HG03159 (cell line): ENCODE results near the gene RPRD2.
A peak's percentile ranks its signal among the peaks of the same experiment; 100 is the strongest.

ENCODE experiments used
- ATAC-seq: cut with Tn5 transposase; IDR thresholded peaks from one replicate; pipeline ENCODE4 v1.9.1; 2021; ENCODE audit warnings: mild to moderate bottlenecking, moderate library complexity; ENCODE audit not compliant: unreplicated experiment

RPRD2 gene

DNA sequence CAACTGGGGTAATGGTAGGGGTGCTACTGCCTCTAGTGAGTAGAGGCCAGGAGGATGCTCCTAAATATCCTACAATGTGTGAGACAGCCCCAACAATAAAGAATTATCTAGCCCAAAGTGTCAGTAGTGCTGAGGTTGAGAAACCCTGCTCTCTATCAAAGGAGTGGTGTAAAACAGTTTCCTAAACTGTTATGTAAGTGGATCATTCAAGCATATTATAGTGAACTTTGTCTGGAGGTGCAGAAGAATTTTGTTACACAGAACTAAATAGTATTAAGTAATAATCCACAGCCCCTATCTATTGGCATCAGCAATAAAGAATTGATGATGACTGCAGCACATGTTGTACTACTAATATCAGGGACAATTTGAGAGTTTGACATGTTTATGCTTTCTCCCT is 103.0 kb downstream of the RPRD2 start:
- ATAC-seq, result no peak

DNA sequence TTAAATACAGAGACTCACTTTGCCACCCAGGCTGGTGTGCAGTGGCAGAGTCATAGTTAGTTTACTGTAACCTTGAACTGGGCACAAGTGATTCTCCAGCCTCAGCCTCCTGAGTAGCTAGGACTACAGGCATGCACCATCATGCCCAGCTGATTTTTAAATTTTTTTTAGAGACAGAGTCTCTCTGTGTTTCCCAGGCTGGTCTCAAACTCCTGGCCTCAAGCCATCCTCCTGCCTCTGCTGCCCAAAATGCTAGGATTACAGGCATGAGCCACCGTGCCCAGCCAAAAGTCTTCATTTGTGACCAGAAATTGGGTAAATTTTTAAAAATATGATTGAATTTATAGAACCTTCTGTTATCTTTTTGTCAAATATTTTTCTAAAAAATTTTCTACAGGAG is 105.3 kb downstream of the RPRD2 start:
- ATAC-seq, result no peak

DNA sequence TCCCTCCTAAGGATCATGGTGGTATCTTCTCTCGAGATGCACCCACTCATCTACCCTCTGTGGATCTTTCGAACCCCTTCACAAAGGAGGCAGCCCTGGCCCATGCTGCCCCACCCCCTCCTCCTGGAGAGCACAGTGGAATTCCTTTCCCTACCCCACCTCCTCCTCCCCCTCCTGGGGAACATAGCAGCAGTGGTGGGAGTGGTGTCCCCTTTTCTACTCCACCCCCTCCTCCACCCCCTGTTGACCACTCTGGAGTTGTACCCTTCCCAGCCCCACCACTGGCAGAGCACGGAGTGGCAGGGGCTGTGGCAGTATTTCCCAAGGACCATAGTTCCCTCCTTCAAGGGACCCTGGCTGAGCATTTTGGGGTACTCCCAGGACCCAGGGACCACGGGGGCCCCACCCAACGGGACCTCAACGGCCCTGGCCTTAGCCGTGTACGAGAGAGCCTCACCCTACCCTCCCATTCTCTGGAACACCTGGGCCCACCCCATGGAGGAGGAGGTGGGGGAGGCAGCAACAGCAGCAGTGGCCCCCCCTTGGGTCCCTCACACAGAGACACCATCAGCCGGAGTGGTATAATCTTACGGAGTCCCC is 108.8 kb downstream of the RPRD2 start:
- ATAC-seq, result no peak

DNA sequence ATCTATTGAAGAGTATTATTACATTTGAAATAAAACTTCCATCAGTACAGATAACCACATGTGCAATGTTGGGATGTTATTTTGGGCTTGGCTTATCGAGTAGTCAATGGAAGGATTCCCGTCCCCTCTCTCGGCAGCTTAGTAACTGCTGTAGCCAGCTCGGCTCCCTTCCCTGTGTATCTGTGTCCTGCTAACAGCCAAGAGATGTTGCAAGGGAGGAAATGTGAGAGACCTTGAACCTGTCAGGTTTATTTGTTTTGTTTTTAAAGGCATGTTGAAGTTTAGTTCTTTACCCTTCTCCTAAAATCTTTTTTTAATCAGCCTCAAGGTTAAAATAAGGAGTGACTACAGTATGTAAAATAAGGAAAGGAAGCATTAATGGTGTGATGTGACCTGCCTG is 109.7 kb downstream of the RPRD2 start:
- no peak for ATAC-seq

DNA sequence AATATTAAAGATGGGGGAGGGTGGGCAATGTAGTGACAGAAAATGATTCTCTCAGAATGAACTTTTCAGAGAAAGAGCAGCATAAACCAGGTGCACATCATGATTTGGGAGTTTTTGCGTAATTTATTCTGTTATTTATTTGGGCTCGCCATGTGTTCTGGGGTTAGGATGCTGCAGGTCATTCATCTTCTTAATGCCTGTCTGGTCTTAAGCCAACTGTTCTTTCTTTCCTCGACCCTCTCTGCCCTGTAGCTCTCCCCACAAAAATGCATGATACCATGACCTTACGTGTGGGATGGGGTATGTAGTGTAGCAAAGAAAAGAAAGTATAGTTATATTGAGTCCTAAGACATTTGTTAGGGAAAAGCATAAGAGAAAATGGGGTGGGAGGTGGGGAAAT is 110.9 kb downstream of the RPRD2 start:
- ATAC-seq, result no peak

DNA sequence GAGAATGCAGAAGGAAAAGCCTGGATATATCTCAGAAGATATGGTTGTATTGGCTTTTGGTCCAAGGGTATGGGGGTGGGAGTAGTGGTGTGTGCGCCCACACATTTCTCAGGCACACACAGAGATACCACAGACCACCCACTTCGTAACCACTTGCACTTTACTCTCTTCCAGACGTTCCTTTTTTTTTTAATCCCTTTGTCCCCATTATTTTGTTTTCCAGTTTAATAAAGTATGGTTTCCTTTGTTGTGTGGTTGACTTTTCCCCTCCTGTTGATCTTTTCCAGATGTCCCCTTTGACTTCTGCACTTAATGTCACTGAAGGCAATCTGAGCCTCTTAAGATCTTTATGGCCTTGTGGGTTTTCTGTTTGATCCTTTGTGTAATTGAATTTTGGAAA is 112.8 kb downstream of the RPRD2 start:
- ATAC-seq, result no peak

DNA sequence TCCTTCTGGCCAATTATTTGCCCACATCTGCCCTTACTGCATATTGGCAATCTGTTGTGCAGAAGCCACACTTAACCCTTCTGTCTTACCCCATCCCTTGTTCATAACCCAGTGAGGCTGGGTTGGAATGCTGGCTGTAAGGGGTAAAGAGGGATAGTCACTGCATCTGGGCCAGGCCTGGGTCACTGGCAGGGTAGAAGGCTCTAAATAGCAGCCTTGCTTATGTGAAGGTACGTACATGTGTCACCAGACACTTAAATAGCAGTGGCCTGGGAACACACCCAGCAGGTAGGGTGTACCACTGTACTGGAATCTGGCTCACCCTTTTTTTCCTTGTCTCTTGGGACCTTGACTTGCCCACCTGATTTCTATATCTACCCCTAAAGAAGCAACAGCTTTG is 113.4 kb downstream of the RPRD2 start:
- no peak for ATAC-seq

DNA sequence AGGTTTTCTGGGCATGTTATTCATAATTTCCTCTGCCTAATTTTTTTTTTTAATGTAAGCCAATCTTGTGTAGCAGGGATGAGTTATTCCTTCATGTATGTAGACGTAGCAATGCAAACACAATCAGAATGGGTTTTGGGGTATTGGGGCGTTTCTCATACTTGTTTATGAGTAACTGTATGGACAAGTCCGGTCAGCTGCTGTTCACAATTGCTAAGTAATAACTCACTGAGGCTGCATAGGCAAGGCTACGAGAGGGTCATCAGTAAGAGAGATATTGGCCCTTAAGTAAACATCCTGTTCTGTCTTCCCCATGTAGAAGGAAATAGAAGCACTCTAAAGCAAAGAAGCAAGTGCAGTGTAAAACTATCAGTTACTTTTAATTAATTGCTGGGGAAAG is 113.8 kb downstream of the RPRD2 start:
- no peak for ATAC-seq

DNA sequence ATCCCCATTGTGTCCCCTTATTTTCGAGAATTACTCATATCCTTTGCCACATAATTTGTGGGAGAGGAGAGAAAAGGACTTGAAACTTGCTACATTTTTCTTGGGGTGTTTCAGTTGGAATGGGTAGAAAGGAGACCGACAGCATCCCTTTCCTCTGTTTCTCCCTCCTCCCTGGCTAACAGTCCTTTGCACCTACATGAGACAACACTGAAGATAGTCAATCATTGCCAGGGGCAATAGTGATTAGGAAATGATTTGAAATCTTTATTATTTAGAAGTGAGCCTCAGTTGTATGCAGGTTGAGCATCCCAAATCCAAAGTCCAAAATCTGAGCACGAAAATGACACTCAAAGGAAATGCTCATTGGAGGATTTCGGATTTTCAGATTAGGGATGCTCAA is 115.4 kb downstream of the RPRD2 start:
- ATAC-seq, result no peak

DNA sequence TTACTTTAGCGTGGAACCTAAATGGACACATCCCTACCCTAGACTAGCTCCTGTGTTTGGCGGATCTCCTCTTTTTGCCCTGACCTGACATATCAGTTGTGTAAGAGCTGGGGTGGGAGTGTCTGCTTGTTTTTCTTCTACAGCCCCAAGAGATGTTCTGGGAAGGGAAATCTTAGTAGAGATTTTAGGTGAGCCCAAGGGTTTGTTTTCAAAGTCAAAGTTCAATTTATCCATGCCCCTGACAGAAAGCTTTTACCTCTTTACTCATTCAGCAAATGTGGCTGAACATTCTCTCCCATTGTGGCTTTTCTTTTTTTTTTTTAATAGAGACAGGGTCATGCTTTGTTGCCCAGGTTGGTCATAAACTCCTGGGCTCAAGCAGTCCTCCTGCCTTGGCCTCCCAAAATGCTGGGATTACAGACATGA is 116.0 kb downstream of the RPRD2 start:
- ATAC-seq, result no peak

DNA sequence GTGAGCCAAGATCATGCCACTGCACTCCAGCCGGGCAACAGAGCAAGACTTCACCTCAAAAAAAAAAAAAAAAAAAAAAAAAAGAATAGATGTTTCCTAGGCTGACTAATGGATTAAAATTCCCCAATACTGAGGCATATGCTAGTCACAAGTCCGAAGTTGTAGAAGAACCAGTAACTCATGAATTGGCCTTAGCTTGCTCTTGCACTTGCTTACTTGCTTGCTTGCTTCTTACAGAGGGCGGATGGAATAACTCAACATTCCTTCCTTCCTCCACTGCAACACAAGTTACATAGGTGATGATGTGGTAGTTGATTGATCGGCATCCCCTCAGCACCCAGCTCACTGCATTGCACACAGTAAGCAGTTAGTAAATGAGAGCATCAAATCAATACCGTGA is 120.5 kb downstream of the RPRD2 start:
- ATAC-seq, result no peak

DNA sequence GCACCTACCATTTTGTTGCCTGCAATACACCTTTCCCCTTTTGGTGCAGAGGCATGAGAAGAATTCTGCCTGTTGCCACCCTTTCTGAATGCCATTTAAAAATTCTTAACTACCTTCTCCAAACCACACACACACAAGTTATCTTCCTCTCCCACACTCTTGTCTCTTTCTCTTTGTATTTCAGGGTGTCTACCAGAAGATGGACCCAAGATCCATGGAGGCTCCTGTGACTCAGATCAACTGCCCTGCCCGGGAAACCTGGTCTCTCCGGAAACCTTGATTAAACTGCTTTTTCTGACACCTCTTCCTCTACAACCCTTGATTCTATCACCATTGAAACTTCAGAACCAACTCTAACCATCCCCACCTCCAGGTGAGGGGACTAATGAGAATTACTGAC is 120.9 kb downstream of the RPRD2 start:
- ATAC-seq, result no peak

DNA sequence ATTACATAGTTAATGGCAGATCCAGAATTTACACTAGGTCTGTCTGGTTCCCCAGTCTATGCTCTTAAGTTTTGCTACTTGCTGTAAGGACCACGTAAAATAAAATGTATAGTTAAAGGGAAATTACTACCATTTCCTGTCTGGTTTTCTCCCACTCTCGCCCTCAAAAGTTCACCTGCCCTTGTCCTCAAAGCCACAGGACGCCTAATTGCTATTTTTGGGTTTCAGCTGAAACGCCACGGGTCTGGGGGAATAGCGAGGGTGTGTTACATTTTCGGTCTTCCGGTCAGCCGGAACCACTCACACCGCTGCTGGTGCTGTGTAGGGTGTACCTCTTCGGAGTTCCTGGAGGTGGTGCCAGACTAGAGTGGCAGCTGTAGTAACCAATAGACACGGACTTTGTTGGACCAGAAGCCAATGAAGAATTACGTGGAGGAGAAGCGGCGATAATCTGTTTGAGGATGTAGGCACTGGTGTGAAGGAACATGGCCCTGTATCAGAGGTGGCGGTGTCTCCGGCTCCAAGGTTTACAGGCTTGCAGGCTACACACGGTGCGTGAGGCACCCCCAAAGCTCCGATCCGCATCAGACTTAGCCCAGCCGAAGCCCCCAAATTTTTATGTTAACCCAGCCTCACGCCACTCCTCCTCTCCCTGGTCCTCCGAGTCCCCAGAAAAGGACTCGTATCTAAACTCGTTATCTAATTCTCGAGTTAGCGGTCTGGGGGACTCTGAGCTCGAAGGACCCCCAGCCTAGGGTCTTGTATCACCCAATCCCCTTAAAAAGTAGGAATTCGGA is 123.2 kb downstream of the RPRD2 start, which contains the start of gene TARS2:
Gene TARS2, plus strand, starts transcription at position 454 of the 797 bp plus-strand sequence. Its CDS starts 32 bp downstream, at position 486.
- ATAC-seq, result peak; percentile 98

DNA sequence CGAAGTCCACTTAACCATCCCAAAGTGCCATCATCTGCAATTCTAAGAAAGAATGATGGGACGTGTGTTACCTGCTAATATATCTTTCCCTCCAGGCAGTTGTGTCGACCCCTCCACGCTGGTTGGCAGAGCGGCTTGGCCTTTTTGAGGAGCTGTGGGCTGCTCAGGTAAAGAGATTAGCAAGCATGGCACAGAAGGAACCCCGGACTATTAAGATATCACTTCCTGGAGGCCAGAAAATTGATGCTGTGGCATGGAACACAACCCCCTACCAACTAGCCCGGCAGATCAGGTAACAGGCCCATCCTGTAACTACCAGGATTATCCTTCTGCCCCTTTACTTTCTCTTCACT is 123.8 kb downstream of the RPRD2 start:
- ATAC-seq, result no peak

DNA sequence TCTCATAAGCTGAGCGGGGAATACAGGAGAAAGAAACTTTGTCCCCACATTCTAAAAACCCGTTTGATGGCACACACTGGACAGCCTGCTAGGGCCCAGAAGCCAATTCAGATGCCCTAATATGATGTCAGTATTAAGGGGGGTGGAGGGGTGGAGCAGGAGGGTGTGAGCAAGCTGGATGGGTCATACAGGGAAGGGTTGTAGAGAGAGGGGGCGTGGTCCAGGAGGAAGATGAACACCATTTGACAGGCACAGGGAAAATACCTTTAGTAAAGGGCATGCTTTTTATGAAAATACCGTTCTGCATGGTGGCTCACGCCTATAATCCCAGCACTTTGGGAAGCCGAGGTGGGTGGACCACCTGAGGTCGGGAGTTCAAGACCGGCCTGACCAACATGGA is 129.2 kb downstream of the RPRD2 start:
- no peak for ATAC-seq

DNA sequence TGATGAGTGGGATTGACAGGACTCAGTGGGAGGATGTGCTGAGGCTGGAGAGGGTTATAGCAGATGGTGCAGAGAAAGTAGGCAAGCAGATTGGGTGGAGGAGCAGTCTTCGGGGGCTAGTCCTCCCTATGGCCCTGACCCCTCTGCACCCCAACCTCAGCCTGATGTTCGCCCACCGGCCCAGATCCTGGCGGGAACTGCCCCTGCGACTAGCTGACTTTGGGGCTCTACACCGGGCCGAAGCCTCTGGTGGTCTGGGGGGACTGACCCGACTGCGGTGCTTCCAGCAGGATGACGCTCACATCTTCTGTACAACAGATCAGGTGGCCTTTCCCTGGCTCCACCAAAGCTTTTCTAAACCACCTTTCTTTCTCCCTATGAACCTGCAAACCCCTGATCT is 134.4 kb downstream of the RPRD2 start:
- no peak for ATAC-seq

DNA sequence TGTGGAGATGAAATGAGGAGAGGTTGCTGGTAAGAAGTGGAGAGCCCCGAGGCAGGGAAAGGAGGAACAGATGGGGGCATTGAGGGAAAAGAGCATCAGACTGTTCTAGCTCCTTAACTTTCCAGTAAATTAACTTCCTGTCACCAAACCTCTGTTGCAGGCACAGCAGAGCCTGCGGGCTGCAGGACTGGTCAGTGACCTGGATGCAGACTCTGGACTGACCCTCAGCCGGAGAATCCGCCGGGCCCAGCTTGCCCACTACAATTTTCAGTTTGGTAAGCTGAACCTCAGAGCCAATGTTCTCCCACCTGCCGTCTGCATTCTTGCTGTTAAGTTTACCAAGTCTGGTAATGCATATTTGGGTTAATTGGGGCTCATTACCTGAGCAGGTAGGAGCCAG is 141.5 kb downstream of the RPRD2 start:
- ATAC-seq, result no peak

DNA sequence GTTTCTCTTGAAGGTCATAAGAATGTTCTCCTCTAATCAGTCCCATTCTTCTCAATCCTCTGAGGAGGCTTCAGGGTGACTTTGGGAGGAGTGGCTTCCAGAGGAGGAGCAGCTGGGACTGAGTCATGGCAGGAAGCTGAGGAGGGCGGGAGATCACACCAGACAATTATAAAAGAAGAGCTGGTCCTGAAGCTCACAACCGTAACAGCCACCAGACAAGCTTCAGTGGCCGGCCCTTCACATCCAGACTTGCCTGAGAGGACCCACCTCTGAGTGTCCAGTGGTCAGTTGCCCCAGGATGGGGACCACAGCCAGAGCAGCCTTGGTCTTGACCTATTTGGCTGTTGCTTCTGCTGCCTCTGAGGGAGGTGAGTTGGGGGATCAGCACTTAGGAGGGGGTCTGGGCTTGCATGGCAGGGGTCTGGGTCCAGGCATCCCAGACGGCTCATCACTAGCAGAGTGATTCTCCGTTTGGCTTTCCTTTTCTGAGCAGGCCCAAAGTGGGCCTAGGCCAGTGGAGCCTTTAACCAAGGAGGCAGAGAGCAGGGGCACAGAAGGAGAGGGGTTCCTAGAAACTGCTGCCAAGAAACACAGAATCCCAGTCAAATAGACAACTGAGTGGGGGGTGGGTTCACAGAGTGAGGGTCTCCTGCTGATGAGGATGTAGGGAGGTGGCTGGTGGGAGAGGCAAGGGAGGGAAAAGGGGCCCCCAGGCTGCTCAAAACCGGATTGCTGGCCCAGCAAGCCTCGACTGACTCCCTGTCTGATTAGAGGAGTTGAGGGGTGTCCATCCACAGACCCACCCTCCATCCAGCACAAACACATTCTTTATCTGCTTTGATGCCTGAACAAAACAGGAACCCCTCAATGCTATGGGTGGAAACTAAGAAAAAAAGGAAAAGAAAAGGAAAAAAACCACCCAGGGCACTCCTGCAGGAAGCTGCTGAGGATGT is 144.2 kb downstream of the RPRD2 start, which contains the start of gene ECM1:
Gene ECM1, plus strand, starts transcription at position 198 of the 953 bp plus-strand sequence. Its CDS starts 101 bp downstream, at position 299.
- no peak for ATAC-seq

DNA sequence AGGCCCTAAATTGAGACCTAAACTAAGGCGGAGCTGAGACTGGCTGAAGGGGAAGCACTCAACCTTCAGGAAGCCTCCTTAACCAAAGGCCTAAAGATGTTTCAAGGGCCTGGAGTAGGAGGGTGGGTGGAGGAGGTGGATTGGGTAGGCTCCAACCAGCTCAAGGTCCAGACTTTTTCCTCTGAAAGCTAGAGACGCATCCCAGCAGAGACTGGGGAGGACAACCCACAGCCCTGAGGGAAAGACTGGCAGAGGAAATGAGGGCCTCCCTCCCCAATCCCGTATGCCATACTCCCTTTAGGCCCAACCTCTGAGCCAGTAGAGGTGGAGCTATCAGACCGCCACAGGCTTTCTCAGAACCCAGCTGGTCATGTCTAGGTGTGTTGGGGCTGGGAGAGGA is 145.0 kb downstream of the RPRD2 start:
- no peak for ATAC-seq

DNA sequence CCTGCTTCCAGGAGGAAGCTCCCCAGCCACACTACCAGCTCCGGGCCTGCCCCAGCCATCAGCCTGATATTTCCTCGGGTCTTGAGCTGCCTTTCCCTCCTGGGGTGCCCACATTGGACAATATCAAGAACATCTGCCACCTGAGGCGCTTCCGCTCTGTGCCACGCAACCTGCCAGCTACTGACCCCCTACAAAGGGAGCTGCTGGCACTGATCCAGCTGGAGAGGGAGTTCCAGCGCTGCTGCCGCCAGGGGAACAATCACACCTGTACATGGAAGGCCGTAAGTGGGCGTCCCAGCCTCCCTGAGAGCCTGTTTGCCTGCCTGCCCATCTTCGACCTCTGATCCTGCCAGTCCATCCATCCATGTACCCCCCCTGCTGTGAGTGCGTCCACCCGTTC is 147.6 kb downstream of the RPRD2 start:
- ATAC-seq, result no peak

DNA sequence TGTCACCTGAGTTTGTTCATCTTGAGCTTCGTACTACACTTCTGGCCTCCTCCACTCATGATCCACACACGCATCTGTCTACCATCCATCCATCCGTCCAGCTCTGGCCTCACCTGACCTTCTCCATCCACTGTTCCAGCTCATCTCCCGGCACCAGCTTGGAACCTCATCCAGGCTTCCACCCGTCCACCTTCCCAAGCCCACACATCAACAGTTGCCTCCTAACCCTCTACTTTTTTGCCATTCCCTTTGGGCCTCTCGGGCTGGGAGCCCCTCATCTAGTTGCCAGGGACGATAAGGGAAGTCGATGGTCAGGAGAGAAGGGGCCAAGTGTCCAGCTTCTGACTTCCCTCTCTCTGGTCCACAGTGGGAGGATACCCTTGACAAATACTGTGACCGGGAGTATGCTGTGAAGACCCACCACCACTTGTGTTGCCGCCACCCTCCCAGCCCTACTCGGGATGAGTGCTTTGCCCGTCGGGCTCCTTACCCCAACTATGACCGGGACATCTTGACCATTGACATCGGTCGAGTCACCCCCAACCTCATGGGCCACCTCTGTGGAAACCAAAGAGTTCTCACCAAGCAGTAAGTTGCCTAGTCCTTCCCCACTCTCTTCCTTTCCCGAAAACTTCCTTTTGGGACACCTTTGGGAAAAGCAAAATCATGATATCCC is 148.2 kb downstream of the RPRD2 start:
- no peak for ATAC-seq
